Pulmonary artery endothelial cell (primary cell): Measurements from ENCODE around the gene CSHL1. TPM values are rescaled to one million over a fixed set of nuclear protein-coding genes. Genes with fewer than 3 reads are reported as not detected.

Source experiments
- DNase-seq: peaks from one replicate; pipeline ENCODE4 v3.0.0-alpha.2; 2011; ENCODE audit warnings: low read depth, low spot score
- total RNA-seq: library from RNA; depleted of rRNA; stranded (reverse); fragments of >200 nt; gene quantifications from 2 replicates; pipeline ENCODE4 v1.2.3, GENCODE V29; 2014

The CSHL1 gene
- total RNA-seq = not detected in 2 replicates

DNA sequence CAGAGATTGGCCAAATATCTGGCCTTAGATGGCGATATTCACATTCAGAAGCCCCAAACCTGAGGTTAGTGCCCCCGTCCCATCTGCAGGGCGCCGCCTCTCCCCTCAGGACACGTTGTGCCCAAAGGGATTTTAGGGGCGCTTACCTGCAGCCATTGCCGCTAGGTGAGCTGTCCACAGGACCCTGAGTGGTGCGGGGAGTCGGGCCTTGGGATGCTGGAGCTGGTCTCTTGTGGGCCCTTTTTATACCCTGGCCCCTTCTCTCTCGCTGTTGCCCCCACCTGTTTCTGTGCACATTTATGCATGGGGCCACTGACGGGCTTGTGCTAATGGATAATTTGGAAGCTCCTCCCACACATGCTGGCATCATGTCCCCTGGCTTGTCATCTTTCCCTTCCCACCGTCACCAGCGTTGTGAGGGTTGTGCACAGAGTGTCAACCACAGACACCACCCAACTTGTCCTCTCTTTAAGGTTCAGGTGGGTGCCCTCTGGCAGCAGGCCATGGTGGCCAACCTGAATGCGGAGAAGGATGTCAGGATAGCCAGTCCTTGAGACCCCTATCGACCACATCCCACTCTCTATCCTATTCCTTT is at the start of gene CSHL1:
TSS of gene CSHL1 (minus strand) at position 218 of the 595 bp plus-strand sequence. CDS start at position 156, 62 bp downstream.
- no peak for DNase-seq

DNA sequence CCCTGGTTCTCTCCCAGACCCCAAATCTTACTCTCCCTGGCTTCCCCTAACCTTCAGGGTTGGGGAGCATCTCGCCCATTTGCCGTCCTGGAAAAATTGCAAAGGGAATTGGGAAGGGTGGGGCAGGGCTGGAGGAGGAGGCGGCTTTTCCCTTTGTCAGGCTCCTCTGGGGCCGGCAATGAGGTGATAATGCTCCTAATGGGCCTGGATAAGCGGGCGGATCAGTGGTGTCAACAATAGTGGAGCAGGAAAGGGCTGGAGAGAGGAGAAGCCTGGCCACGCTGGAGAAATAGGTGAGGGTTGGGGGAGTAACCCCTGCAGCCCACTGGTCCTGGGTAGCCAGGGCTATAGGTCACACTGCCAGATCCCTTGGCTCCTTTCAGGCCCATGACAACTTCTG is 49.4 kb upstream of the CSHL1 start:
- DNase-seq = no peak

DNA sequence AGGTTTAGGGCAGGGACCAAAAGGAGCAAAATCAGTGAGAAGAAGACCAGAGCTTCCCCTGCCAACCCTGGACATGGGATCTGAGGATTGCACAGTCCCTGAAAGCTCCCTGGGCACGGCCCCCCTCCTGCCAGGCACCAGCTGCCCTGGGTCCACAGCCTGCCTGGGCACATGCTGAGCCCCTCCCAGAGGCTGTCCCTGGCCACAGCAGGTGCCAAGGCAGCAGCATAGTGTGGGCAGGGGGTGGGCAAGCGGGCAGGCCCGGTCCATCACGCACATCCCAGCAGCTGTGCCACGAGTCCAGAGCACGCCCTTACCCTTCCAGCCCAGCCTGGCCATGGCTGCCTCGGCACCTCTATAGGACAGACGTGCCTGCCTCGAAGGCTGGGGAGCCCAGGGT is 48.9 kb upstream of the CSHL1 start:
- no peak for DNase-seq

DNA sequence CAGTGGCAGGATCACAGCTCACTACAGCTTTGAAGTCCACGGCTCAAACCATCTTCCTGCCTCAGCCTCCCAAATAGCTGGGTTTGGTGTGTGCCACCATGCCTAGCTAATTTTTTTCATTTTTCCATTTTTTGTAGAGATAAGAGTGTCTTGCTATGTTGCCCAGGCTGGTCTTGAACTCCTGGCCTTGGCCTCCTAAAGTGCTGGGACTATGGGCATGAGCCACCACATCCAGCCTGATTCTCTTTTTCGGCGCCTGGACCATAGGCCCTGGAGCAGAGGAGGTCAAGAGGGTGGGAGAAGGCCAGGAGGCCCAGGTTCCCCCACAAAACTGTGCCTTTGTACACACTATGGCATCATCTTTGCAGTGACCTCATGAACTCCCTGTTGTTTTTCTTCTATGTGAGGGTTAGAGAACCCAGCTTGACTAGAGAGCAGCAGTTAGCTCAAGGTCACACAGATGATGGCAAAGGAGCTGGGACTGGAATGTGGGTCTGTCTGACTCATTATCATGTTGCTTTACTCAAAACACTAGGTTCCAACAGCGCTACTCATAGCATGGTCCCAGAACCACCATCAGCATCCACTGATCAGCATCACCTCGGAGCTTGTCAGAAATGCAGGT is 45.4 kb upstream of the CSHL1 start:
- no peak for DNase-seq

DNA sequence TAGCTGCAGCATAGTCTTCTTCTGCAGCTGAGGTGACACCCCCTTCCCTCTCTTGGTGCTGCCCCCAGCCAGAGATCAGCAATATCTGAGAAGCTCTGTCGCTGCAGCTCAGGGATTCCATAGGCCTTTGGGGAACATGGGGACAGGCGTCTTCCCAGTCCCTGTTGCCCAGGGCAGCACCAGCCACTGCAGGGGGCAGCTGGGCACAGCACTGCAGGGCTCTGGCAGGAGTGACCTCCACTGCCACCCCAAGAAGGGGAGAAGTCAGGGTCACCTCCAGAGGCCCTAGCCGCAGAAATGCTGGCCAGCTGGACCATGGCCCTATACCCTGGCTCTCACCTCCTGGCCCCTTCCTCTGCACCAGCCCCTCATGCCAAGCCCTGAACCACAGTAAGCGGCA is 44.7 kb upstream of the CSHL1 start:
- DNase-seq = no peak

DNA sequence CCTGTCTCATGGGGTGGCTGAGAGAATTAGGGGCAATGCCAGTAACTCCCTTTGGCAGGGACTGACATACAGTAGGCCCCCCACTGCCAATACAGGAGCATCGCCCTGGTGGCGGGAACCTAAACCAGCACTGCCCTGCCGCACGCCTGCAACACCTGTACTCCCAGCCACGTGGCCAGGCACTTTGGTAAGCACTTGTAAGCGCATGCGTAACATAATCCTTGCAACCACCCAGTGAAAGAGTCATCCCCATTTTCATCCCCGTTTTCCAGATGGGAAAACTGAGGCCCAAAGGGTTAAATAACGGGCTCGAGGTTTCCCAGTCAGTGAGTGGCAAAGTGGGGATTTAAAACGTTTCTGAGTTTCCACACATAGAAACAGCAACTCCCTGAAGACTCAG is 44.2 kb upstream of the CSHL1 start:
- DNase-seq = no peak

DNA sequence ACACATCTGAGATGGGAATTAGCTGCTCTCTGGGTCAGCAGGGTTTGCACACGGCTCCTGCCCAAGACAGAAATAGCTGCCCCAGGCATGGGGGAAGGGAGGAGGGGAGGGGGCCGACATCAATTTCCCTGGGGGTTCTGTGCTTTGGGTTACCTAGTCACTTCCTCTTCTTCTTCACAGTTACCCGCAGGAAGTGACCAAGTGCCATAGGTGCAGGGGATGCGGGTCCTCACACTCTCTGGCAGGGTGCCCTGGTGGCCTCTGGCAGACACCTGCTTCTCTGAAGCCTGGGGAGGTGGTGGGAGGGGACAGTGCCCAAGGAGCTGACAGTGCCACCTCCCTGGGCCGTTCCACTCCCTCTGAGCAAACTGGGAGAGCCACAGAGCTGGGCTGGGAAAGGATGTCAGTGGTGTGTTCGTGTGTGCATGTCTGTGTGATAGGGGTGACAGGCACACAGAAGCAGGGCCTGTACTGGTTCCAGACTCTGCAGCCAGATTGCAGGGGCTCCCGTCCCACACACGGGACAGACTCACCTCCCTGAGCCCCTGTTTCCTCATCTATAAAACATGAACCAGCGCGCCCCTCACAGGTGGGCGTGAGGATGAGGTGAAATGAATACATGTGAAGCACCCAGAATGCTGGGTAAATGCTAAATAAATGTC is 43.5 kb upstream of the CSHL1 start:
- no peak for DNase-seq

DNA sequence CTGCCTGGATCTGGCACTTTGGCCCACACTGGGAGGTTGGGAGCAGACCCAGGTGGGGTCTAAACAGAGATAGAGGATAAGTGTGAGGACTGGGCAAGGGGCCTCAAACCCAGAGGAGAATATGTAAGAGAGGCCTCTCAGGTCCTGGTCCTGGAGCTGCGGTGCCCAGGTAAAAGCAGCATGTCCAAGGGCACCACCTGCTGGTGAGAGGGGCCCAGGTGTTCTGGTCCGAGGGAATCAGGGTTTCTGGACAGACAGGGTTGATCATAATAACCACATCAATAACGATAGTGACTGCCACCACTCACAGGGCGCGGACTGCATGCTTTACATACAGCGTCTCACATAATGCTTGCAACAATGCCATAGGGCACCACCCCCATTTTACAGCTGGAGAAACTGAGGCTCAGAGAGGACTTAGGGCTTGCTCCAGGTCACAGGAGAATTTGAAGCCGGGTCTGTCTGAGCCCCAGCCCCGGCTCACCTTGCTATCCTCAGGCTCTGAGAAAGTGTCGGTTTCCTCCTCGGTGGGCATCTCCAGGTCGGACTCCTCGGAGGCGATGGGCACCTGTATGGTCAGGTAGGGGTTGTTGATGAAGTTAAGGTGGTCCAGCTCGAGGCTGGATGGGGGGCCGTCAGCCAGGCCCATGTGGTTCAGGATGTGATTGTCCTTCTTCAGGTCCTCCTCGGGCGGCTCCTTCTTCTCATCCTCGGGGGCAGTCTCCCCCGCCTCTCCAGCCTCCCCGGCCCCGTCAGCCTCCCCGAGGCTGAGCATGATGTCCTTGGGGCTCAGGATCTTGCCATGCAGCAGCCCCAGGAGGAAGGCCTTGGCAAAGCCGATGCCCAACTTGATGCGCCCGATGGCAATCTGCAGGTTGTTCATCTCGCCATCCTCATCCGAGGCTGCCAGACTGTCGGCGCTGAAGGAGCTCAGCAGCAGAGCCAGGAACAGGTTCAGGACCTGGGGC is 40.2 kb upstream of the CSHL1 start:
- no peak for DNase-seq

DNA sequence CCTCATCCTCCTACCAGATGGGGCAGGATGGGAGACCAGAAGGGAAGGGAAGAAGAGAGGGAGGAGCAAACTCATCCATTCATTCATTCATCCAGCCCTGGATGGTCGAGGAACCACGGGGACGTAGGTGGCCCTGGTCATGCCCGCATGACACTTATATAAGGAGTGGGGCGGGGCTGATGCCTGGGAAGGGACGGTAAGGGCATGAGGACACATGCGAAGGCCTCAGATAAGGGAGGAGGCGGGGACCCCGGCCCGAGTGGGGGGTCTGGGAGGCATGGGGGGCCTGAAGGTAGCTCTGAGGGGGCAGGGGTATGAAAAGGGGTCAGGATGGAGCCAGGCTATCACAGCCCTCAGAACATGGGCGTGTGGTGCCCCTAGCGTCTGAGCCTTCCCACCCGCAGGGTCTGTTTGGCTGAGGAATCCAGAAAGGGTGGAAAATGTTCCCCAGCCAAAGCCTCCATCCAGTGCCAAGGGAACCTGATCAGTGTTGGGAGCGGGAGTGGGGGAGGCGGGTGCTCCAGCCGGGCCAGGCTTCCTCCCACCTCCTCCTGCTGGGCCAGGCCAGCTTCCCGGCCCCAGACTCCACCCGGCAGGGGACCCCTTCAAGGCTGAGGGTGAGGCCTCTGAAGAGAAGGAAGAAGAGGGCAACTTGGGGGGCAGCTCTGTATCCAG is 38.7 kb upstream of the CSHL1 start:
- no peak for DNase-seq

DNA sequence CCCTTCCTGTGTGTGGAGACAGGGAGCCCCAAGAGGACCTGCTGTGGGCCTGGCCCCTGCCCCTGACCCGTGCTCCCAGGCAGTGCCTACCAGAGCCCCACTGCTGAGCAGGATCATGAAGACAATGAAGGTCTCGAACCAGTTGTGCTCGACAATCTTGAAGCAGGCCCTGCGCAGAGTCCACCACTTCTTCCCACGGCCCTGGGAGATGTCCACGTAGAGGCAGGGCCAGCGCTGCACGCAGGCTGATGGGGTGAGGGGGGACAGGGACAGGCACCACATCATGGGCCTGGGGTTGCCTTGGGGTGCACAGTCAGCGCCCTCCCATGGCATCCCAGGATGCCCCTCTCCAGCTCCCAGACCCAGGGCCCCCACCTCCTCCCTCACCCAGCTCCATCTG is 37.5 kb upstream of the CSHL1 start:
- no peak for DNase-seq

DNA sequence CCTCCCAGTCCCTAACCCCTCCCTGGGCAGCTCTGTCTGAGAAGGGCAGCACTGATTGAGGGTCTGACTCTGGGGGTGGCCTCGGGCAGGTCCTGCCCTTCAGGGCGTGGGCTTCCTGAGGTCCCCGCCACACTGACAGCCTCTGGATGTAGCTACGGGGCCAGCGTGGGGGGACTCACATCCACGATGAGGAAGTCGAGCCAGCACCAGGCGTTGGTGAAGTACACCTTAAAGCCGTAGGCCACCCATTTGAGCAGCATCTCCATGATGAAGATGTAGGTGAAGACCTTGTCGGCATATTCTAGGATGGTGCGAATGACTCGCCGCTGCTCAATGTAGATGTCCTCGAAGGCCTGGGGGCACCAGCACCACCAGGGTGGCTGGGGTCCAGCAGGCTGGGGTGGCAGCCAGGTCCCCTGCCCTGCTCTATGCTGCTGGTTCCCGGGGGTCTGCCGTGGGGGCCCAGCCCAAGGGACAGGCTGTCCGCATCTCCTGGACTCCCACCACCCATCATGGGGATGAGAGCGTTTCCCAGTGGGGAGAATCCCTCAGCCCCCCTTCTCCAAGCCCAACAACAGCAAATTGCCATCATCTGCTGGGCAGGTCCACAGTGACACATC is 36.8 kb upstream of the CSHL1 start:
- DNase-seq = no peak

DNA sequence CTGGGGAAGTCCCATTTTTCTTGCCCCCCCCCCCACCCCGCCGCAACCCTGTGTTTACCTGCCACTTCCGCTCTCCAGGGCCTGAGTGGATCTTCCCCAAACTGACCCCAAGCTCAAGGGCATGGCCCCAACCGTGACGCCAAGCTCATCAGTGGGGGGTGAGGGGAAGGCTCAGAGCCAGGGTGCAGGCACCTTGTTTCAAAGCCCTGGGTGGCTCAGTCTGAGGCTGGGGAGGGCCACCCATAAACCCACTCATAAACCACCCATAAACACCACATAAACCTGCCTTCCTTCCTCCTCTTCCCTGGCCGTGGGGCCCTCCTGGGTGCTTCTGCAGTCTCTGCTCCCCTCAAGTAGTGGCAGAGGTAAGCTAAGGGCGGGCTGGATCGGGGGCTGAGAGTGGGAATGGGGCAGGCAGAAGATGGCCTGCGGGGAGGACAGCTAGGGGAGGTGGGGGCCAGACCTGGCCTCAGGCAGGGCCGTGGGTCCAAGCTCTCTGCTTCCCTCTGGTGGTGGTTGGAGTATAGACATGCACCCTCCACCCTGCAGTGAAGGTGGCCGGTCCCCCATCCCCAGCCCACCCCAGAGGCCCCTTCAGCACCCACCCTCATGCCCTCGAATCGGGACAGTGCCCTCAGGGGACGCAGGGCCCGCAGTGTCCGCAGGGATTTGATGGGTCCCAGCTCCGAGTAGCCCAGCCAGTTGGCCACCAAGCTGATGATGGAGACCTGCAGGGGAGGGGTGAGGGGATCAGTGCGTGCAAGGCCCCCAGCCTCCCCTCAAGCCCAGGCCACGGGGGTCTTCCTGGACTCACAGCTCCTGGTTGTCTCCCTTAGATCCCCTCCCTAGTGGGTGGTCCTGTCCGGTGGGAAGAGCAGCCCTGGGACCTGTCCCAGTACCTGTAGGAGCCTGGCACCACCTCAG is 35.6 kb upstream of the CSHL1 start:
- DNase-seq = no peak

DNA sequence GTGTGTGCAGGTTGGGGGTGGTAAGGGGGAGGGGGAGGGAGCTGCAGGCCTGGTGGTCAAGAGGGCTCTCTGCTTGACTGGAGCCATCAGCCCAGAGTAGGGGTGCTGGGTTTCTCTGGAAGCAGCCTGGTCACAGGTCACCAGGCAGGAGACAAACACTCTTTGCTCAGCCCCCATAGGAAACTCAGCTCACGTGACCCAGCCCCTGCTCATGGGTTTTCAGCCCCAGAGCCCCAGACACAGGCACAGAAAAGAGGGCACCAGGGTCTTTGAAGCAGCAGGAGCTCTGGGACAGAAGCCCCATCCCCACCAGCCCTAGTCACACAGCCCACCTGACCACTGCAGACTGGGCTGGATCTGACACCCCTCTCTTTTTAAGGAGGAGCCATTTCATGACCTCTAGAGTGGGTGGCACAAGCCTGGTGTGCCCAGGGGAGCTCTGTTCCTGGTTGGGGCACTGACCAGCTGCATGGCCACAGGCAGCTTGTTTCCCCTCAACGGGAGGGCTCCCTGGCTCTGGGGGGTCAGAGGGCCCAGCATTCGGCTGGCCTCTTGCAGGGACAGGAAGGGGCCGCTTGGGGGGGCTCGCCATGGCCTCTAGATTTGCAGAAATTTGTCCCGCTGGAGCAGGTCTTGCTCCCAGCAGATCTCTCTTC is 34.9 kb upstream of the CSHL1 start:
- DNase-seq = no peak

DNA sequence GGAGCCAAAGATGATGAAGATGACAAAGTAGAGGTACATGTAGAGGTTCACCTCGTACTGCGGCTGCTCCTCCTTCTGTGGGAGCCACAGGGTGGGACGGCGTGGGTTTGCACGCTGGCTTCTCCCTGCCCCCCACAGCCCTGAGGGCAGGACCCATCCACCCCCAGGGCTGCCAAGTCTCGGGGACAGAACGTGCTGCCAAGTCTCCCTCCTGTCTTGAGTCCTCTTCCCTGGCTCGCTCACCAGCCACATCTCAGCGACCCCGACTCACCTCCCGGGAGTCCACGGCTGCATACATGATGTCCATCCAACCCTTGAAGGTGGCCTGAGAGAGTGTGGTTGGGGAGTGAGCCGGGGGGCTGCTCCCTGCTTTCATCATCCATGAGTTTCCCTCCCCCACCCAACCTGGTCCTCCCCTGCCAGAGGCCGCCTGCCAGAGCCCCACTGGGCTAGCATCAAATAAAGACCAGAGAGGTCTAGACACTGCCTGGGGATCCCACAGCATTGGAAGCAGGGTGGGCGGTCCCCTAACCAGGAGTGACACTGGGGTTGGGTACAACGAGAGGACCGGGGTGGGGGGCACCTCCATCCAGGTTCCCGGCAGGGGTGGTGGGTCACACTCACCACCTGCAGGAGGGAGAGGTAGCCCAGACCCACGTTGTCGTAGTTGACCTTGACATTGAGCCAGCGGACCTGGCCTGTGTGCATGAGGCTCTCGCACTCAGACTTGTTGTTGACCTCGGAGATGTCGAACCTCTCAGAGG is 33.9 kb upstream of the CSHL1 start:
- DNase-seq = no peak

DNA sequence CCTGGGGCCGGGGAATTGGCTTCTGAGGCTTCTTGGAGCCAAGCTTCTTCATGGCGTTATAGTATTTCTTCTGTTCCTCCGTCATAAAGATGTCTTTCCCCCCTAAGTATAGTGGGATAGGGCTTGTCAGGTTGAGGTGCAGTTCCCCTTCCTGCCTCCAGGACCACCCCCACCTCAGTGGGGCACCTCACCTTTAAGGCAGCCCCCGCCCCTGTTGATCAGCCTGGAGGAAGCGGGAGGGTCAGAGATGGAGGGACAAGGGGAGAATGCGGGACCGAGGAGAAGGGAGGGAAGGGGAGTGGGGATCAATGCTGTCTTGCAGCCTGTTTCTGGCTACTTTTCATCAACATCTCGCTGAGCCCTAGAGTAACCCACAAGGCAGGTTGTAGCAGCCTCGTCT is 32.7 kb upstream of the CSHL1 start:
- DNase-seq = no peak

DNA sequence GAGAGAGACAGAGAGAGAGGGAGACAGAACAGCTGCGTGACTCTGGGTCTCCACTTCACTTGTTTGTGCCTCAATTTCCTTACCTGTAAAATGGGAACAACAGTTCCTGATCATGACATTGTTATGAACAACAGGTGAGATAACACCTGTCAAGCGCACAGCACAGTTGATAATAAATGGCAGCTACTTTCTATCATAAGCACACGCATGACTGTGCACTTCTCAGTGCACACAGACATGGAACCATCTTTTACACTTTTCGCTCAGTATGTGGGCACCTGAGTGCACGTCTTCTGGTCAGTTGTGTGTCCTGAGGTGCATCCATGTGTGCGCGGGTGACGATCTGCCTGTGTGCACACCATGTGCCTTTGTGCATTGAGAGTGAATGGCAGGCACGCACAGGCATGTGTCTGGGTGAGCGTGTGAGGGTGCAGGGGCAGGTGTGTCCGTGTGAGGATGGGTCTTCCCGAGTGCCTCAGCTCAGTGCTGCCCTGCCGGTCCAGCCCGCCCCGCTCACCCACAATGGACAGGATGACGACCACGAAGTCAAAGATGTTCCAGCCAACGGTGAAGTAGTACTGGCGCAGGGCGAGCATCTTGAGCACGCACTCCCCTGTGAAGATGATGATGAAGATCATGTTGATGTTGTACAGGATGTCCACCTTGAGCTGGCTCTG is 31.4 kb upstream of the CSHL1 start:
- no peak for DNase-seq

DNA sequence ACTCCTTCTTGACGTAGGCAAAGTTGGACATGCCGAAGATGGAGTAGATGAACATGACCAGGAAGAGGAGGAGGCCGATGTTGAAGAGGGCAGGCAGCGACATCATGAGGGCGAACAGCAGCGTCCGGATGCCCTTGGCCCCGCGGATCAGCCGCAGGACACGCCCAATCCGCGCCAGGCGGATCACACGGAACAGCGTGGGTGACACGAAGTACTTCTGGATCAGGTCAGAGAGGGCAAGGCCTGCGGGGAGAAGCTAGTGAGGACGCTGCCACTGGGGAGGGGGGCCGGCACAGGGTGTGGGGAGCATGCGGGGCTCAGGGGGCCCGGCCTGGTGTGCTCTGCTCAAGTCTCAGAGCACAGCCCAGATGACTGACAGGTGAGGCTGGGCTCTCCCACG is 30.7 kb upstream of the CSHL1 start:
- no peak for DNase-seq

DNA sequence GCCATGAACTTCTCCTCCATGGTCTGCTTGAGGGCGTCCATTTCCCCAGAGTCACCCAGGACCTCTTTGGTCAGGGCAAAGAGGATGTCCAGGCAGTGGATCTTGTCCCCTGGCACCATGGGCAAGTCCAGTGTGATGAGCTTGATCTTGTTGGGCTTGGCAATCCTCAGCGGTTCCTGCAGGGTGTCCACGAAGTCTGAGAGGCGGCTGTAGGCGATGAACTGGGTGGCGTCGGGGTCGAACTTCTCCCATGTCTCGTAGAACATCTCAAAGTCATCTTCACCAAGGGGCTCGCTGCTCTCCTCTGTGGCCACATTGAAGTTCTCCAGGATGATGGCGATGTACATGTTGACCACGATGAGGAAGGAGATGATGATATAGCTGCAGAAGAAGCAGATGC is 30.1 kb upstream of the CSHL1 start:
- DNase-seq = no peak
